IPS-15b (cell line): Measurements from ENCODE around the gene HECTD4.
"Not testable (repeated sequence)": the region's sequence is repeated elsewhere in the genome, so short reads cannot be mapped to it uniquely, and the experiment has no call there.

ENCODE experiments used
- H3K27me3 ChIP-seq: one replicate; pipeline ENCODE4 v1.6.1; 2013; ENCODE audit warnings: low read length; ENCODE audit not compliant: control insufficient read depth, insufficient read depth
- H3K36me3 ChIP-seq: one replicate; pipeline ENCODE4 v1.6.1; 2013; ENCODE audit warnings: low read length; ENCODE audit not compliant: control insufficient read depth, insufficient read depth
- H3K4me1 ChIP-seq: one replicate; pipeline ENCODE4 v1.6.1; 2013; ENCODE audit warnings: mild to moderate bottlenecking, low read length; ENCODE audit not compliant: control insufficient read depth, insufficient read depth
- H3K4me3 ChIP-seq: one replicate; pipeline ENCODE4 v1.5.1; 2013; ENCODE audit warnings: low read depth, low read length
- H3K9ac ChIP-seq: one replicate; pipeline ENCODE4 v1.6.1; 2013; ENCODE audit warnings: low read depth, mild to moderate bottlenecking, low read length
- H3K9me3 ChIP-seq: one replicate; pipeline ENCODE4 v1.6.1; 2013; ENCODE audit warnings: mild to moderate bottlenecking, low read length; ENCODE audit not compliant: control insufficient read depth, insufficient read depth

The HECTD4 gene

GRCh38 chr12:112275836-112276235 is 106.4 kb downstream of the HECTD4 start:
- Histone ChIP-seq H3K27me3 (no peaks in the 10 kb centered on the region), H3K36me3 (peaks cover 4% of the 10 kb centered on the region), H3K4me1 (no peaks in the 10 kb centered on the region), H3K9ac (no peak overlapping the region), H3K4me3 (no peak overlapping the region), H3K9me3 (no peaks in the 10 kb centered on the region)

- H3K4me3 ChIP-seq: no peak overlapping the region
- H3K4me1 ChIP-seq: no peaks in the 10 kb centered on the region
- no peaks in the 10 kb centered on the region for H3K9me3 ChIP-seq
- H3K9ac ChIP-seq: no peak overlapping the region
- peaks cover 4% of the 10 kb centered on the region for H3K36me3 ChIP-seq
- H3K27me3 ChIP-seq: no peaks in the 10 kb centered on the region
These were observed 107.0 kb downstream of the HECTD4 start for GRCh38 chr12:112275207-112275606.

- Histone ChIP-seq H3K4me1 (no peaks in the 10 kb centered on the region), H3K36me3 (peaks cover 4% of the 10 kb centered on the region), H3K9ac (no peak overlapping the region), H3K9me3 (no peaks in the 10 kb centered on the region), H3K4me3 (no peak overlapping the region), H3K27me3 (no peaks in the 10 kb centered on the region)
These were observed 111.6 kb downstream of the HECTD4 start for GRCh38 chr12:112270673-112271072.

GRCh38 chr12:112266473-112266872 is 115.8 kb downstream of the HECTD4 start:
- Histone ChIP-seq H3K36me3 (no peaks in the 10 kb centered on the region), H3K27me3 (no peaks in the 10 kb centered on the region), H3K9ac (no peak overlapping the region), H3K4me1 (no peaks in the 10 kb centered on the region), H3K9me3 (no peaks in the 10 kb centered on the region), H3K4me3 (no peak overlapping the region)

GRCh38 chr12:112261559-112261958 is 120.7 kb downstream of the HECTD4 start:
- H3K9ac ChIP-seq: no peak overlapping the region
- peaks cover 6% of the 10 kb centered on the region for H3K4me1 ChIP-seq
- no peak overlapping the region for H3K4me3 ChIP-seq
- no peaks in the 10 kb centered on the region for H3K27me3 ChIP-seq
- H3K9me3 ChIP-seq: no peaks in the 10 kb centered on the region
- no peaks in the 10 kb centered on the region for H3K36me3 ChIP-seq

- Histone ChIP-seq H3K4me3 (no peak overlapping the region), H3K9me3 (no peaks in the 10 kb centered on the region), H3K4me1 (peaks cover 11% of the 10 kb centered on the region), H3K36me3 (no peaks in the 10 kb centered on the region), H3K9ac (no peak overlapping the region), H3K27me3 (no peaks in the 10 kb centered on the region)
These were observed 123.3 kb downstream of the HECTD4 start for GRCh38 chr12:112258926-112259325.

DNA sequence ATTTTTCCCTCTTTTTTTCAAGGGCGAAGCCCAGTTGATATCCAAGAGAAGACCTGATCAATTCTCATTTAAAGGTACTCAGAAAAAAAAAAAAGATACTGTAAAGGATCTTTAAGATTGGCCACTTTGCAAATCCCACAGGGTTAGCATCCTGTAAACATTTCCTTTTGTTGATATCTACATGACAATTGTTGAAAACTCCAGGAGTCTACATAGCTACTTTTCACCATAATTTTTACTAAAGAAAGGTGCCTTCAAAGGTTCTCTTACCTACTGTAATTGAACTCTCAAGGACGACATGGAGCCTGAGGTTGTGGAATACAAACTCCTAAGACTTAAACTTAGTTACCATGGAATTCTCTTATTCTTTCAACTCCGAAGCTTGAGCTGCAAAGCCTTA is 125.5 kb downstream of the HECTD4 start:
- Histone ChIP-seq H3K27me3 (no peaks in the 10 kb centered on the region), H3K4me1 (peaks cover 11% of the 10 kb centered on the region), H3K4me3 (no peak overlapping the region), H3K9ac (no peak overlapping the region), H3K36me3 (no peaks in the 10 kb centered on the region), H3K9me3 (no peaks in the 10 kb centered on the region)

GRCh38 chr12:112252184-112252583 is 130.0 kb downstream of the HECTD4 start:
- no peaks in the 10 kb centered on the region for H3K27me3 ChIP-seq
- H3K9ac ChIP-seq: no peak overlapping the region
- H3K9me3 ChIP-seq: no peaks in the 10 kb centered on the region
- H3K4me3 ChIP-seq: no peak overlapping the region
- H3K36me3 ChIP-seq: no peaks in the 10 kb centered on the region
- H3K4me1 ChIP-seq: peaks cover 8% of the 10 kb centered on the region

DNA sequence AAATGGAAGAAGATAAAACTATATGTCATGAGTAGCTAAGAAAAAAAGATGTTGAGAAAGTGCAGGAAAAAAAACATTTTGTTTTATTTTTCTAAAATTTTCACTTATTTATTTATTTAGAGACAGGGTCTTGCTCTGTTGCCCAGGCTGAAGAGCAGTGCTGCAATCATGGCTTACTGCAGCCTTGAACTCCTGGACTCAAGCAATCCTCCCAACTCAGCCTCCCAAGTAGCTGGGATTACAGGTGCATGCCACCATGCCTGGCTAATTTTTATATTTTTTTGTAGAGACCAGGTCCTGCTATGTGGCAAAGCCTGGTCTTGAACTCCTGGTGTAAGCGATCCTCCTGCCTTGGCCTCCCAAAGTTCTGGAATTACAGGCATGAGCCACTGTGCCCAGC is 137.3 kb downstream of the HECTD4 start:
- H3K4me3 ChIP-seq, H3K9me3 ChIP-seq, H3K9ac ChIP-seq, H3K27me3 ChIP-seq, H3K4me1 ChIP-seq: not testable (repeated sequence)
- peaks cover 14% of the 10 kb centered on the region for H3K36me3 ChIP-seq

GRCh38 chr12:112243255-112244110 is 138.7 kb downstream of the HECTD4 start:
- Histone ChIP-seq H3K4me1 (no peaks in the 10 kb centered on the region), H3K9ac (no peak overlapping the region), H3K9me3 (no peaks in the 10 kb centered on the region), H3K36me3 (peaks cover 14% of the 10 kb centered on the region), H3K27me3 (no peaks in the 10 kb centered on the region), H3K4me3 (no peak overlapping the region)

GRCh38 chr12:112241176-112241575 is 141.1 kb downstream of the HECTD4 start:
- no peak overlapping the region for H3K4me3 ChIP-seq
- peaks cover 14% of the 10 kb centered on the region for H3K36me3 ChIP-seq
- H3K9ac ChIP-seq: no peak overlapping the region
- no peaks in the 10 kb centered on the region for H3K27me3 ChIP-seq
- H3K9me3 ChIP-seq: no peaks in the 10 kb centered on the region
- H3K4me1 ChIP-seq: no peaks in the 10 kb centered on the region

DNA sequence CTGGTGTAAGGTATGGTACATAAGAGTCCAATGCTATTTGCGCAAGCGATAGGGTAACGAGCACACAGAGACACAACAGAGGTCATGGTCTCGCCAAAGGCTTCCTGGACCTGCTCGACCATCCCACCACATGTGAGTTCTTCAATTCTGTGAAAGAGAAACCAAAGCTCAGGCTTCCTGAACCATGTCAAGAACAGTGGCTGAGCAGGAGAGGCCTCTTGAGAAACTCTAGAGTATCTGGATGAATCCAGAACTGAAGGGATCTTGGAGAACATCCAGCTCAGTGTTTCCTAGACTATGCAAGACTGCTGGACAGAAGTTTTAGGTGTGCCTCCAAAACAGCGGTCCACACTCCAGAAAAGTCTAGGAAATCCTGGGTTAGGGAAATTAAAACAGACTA is 142.3 kb downstream of the HECTD4 start:
- Histone ChIP-seq H3K27me3 (no peaks in the 10 kb centered on the region), H3K9ac (no peak overlapping the region), H3K9me3 (no peaks in the 10 kb centered on the region), H3K4me1 (no peaks in the 10 kb centered on the region), H3K4me3 (no peak overlapping the region), H3K36me3 (peaks cover 19% of the 10 kb centered on the region)
